Left colon (tissue), 2 donors: ENCODE results near the gene ULK1. TPM values are rescaled to one million over a fixed set of nuclear protein-coding genes. Genes with fewer than 3 reads are reported as not detected.

Source experiments
- total RNA-seq, 2 donors: library from RNA; stranded (reverse); fragmentation: NEBNext Ultra II Directional; extraction: Animal tissue kit (Norgen Biotek cat#: 25700); gene quantifications; one replicate each; pipeline ENCODE4 v1.2.1, GENCODE V29; 2021
- donor health status: DM: no; HTN: no; CAD: no.
- donor health status: DM: yes; HTN: yes; CAD: no.

Gene ULK1
- total RNA-seq, 2 donors from 2014 or later, result 18.0 to 29.8 TPM

Other genes starting within 250 kb of the ULK1 start
- gene SFSWAP, start 183.5 kb upstream of the ULK1 start, total RNA-seq, result 10 to 100 TPM; 34.2 to 41.1 TPM
- gene MMP17, start 66.2 kb upstream of the ULK1 start, total RNA-seq, result 1 to 10 TPM in 1 of 2 donors, under 1 TPM in 1; 0.76 to 1.6 TPM
- gene PUS1, start 34.7 kb downstream of the ULK1 start, total RNA-seq, result 10 to 100 TPM; 19.7 to 31.8 TPM
- gene EP400, start 55.3 kb downstream of the ULK1 start, total RNA-seq, result 10 to 100 TPM; 28.2 to 38.2 TPM
- gene DDX51, start 249.7 kb downstream of the ULK1 start, total RNA-seq, result 10 to 100 TPM; 15.2 to 16.7 TPM
- gene NOC4L, start 249.8 kb downstream of the ULK1 start, total RNA-seq, result 10 to 100 TPM; 13.3 to 19.9 TPM